GM19035 (cell line): ENCODE data around the gene PDIA4.
"Not testable (repeated sequence)": the region's sequence is repeated elsewhere in the genome, so short reads cannot be mapped to it uniquely, and the experiment has no call there.

Source experiments
- ATAC-seq: cut with Tn5 transposase; IDR thresholded peaks from one replicate; pipeline ENCODE4 v1.9.1; 2021; ENCODE audit not compliant: unreplicated experiment

The PDIA4 gene

DNA sequence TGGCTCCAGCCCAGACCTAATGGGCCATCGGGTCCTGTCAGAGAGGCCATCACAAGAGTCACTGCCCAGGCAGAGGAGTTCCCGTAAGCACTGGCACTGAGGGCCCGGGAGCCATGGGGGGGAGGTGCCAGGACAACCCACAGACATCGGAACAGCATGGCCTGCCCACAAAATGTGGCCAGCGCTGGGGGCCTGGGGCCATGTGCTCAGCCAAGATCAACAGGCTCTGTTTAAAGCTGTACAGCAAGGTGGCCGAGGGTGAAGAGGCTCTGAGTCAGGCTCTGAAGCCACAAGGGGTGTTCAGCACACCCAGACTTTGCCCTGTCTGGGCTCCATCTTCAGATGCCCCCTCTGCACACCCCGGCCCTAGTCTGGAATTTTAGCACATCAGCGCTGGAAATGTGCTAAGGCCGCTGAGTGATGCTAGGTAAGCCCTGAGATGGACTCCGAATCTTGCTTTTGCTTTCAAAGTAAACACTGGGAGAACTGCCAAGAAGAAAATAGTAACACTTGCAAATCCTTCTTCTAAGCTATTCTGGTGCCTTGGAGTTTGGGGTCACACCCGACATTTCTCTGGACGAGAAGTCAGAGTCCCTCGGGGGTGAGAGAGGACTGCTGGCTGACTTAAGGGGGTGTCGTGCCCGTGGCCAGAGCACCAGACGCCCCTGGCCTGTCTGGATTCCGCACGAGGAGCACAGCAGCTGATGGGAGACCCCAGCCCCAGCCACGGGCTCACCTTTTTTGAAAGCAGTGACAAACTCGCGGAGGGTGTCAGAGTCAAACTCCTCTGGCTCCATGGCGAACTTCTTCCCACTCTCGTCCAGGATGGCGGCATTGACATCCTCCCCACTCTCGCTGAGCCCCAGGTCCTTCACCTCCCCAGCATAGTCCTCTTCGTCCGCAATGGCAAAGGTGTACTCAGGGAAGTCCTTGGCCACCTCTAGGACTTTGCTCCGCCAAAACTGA is 23.6 kb downstream of the PDIA4 start:
- no peak for ATAC-seq

DNA sequence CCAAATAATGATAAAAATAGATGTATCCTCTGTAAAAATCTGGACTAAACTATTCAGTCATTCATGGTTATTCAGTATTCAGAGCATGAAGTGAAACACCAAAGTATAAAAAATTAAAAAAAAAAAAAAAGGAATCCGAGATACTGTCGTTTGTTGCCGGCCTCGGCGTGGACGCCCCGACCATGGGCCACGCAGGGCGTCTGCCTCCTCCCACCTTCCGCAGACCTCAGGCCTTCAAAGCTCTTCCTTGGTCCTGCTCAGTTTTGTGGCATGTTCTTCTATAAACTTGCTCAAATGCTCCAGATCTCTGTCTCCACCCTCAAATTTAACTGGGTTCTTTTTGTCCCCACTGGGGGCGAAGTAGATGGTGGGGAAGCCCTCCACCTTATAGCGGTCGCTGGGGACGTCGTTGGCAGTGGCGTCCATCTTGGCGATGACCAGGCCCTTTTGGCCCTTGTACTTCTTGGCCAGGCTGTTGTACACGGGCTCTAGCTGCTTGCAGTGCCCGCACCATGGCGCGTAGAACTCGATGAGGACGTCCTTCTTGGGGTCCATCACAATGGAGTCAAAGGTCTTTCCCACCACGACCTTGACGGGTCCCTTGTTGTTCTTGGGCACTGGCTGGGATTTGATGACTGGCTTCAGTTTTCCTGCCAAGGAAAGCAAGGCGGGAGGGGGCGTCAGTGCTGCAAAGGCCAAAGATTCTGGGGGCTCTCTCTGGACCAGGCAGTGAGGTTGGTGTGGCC is 24.6 kb downstream of the PDIA4 start:
- ATAC-seq = no peak

DNA sequence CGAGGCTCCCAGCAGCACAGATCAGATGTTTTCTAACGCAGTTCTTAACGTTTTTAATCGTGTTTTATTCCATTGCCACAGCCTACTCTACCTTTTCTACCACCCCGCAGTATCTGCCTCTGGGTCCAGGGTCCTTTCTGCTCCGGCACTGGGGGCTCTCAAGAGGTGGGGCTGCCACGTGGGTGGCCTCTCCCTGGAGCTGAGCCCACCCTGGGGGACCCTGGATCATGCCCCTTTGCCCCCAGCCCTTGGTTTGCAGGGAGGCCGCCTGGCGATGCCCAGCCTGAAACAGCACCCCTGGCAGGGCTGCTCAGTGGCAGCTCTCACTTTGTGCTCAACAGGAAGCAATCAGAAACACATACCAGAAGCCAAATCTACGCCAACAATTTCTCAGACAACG is 25.3 kb downstream of the PDIA4 start:
- no peak for ATAC-seq

DNA sequence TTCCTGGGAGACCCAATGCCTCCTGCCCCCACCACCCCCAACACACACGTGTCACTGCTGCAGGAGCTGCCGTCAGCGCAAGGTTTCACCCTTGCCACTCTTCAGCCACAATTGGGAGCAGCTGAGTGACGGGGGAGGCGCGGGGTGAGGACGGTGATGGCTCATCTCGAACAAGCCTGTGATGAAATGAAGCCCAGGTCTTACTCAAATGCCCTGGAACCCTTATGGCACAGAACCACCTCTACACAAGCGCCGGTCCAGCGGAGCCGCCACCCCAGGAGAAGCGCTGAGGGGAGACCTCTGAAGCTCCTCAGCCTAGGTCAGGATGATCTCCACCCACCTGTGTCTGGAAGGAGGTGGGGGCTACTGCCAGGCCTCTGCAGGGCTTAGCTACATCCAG is 25.7 kb downstream of the PDIA4 start:
- no peak for ATAC-seq

DNA sequence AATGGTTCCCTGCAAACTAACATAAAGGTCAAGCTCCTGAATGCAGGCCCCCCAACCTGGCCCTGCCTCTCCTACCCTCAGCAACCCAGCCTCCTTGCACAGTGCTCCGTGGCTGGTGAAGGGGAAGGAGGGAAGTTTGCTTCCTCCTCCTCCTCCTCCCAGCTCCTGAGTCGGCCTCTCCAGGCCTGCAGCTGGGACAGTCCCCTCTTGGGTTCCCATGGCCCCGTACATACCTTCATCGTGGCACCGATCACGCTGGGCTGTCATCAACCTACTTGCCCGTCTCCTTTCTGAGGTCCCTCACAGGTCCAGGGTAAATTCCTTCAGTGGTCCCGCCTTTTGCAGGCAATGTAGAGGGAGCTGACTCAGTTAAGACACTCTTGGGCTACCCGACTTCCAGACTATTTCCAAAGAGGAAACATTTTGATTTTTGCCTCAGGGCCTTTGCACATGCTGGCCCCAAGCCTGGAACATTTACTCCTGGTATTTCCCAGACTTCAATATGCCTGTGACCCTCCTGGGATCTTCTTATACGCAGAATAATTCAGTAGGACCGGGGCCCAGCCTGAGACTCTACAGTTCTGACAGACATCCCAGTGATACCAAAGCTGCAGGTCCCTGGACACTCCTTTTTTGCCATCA is 26.8 kb downstream of the PDIA4 start:
- ATAC-seq = no peak

DNA sequence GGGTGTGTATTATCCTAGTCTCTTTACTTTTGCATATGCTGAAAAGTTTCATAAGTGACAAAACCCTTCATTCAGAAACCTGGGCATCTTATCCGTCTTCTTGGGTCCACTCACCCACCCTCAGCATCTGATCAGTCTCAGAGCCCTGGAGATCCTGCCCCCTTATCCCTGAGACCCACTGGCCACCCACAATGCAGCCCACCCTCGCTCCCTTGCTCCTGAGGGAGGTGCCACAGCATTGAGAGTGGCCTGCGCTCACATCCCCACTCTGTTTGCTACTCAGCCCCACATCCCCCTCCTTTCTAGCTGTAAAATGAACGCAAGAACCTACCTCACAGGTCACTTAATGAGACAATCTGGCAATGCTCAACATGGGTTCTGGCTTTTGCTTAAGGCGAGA is 27.3 kb downstream of the PDIA4 start:
- ATAC-seq = no peak

DNA sequence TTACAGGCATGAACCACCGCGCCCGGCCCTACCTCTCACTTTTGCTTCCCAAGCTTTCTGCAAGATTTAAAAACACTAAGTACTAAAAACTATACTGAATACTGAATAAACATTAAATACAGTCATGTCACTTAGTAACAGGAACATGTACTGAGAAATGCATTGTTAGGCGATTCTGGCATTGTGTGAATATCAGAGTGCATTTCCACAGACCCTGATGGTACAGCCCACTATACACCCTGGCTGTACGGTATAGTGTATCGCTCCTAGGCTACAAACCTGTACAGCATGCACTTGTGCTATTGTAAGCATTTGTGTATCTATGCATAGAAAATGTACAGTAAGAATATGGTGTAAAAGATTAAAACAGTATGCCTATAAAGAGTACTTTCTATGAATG is 29.1 kb downstream of the PDIA4 start:
- ATAC-seq = no peak

DNA sequence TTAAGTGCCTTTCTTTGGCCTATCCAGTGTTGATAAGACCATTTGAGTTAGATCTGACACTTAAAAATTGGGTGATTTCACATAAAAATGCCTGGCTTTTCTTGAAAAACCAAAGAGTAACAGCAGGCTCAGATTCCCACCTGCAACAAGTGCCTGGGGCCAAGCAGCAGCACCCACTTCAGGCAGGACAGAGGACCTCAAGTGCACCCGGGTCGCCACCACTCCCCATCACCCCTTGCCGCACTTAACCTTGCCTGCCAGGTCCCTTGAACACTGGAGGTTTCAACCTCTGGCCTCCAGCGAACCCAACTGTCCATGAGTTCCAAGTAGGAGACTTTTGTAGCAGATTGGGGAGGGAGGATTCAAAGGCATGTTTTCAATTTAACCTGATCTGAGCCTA is 30.8 kb downstream of the PDIA4 start:
- ATAC-seq = no peak

DNA sequence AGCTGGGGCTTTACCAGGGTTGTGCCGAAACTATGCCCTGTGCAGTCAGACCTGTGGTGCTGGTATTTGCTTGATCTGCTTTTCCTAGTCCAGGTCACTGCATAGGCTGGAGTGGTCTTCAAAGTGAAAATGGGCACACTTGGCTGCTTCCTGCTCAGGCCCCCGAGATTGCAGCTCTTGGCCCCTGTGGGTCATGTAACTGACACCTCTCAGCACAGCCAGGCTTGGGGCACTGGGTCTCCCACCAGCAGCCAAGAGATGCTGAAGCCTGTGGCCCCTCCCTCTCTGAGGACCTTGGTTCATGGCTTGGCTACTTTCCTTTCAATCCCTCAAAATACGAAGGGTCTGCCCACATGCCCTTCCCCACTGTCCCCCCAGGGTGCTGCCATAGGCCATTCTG is 33.7 kb downstream of the PDIA4 start:
- ATAC-seq = no peak

DNA sequence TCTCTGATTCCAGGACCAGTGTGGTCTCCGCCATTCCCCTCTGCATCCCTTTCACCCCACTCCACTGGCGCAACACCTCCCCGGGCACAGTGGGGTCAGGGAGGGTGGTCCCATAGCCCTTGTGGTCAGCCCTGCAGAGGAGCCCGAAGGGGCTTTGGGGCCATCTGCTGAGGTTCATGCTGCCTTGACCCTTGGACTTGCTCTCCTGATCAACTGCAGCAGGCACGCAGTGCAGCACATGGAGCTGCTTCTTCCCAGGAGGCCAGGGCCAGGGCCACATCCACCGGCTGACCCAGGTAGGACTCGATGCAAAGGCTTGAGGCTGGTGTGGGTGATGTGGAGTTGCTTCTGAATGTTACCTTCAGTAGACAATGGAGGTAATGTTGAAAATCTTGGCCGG is 35.1 kb downstream of the PDIA4 start:
- ATAC-seq = no peak

DNA sequence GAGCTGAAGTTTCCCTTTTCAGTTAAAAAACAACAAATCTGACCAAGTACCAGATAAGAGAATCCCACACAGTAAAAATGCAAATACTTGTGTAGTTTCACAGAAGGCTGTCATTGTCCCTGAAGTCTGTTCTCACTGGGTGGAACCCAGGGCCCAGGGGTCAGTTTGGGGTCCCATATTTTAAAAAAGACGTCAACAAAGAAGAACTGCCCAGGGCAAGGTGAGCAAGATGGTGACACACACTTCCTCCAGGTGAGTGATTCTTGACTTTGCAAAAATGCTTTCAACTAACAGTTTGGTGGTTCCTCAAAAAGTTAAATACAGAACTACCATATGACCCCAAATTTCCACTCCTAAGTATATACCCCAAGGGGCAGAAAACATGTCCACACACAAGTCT is 36.8 kb downstream of the PDIA4 start:
- ATAC-seq = no peak

DNA sequence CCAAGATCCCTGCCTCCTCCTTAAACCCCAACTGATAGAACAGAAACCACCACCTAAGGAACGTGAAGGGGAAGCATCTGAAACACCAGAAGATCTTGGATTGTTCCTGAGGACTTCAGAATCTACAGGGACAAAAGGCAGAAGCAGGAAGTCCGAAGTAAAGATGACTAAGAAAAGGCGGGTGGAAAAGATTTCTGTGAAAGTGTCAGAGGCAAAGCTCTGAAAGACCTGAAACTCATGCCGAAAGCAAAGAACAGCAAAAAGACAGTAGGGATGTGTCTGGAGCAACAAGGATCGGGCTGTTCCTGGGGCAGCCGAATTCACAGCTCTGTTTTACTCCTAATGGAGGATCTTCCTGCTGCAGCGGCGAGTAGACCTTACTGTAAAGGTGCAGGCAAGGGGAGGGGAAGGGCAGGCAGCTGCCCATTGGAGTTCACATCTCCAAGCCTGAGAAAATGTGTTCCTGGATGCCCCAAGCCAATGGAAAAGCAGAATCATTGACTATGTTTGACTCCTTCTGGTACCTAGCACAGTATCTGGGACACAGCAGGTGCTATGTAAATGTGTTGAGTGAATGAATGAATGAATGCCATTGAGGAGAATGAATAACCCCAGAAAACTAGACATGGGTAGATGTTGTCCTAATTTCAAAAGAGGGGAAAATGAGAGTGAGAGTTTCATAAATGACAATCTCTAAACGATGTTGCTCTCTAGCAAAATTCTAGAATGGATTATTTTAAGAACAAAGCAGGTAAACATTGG is 40.4 kb downstream of the PDIA4 start:
- ATAC-seq = peak; percentile 4

DNA sequence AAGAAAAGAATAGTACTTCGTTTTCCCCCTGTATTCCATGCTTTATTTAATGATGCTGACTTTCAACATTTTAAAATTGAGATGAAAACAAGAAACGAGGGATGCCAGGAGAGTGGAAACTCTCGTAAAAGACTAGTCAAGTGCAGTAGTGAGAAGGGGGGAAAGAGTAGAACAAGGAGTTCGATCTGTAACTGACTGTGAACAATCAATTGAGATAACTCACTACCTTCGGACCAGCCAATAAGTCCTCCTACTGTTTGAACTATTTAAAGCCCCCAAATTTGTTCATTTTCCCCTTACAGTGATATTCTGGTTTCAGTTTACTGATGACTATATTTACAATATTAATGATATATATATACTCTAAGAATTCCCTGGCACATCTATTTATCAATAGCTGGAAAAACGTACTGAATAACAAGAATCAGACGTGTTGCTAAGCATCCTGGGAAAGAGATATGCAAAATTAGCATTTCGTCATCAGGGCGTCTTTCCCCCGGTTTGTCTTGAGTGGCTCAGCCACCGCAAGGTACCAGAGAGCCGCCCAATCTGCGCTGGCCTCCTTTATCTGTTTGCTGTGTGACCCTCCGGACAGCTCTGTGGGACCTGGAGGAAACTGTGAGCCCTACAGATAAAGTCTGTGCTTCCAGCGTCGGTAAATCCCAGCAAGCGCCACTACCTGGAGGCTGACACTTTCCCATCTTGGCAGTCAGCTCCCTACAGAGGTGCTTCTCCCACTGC is 41.1 kb downstream of the PDIA4 start:
- peak; percentile 90 for ATAC-seq

DNA sequence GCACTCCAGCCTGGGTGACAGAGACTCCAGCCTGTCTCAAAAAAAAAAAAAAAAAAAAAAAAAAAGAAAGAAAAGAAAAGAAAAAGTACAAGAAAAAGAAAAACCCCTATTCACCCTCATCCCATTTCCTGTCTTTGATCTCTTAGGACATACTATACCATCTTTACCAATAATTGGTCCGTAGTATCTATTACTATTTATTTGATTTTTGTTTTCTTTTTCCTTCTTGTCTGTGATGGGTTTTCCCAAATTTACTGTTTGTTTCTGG is 41.6 kb downstream of the PDIA4 start:
- ATAC-seq = no peak

DNA sequence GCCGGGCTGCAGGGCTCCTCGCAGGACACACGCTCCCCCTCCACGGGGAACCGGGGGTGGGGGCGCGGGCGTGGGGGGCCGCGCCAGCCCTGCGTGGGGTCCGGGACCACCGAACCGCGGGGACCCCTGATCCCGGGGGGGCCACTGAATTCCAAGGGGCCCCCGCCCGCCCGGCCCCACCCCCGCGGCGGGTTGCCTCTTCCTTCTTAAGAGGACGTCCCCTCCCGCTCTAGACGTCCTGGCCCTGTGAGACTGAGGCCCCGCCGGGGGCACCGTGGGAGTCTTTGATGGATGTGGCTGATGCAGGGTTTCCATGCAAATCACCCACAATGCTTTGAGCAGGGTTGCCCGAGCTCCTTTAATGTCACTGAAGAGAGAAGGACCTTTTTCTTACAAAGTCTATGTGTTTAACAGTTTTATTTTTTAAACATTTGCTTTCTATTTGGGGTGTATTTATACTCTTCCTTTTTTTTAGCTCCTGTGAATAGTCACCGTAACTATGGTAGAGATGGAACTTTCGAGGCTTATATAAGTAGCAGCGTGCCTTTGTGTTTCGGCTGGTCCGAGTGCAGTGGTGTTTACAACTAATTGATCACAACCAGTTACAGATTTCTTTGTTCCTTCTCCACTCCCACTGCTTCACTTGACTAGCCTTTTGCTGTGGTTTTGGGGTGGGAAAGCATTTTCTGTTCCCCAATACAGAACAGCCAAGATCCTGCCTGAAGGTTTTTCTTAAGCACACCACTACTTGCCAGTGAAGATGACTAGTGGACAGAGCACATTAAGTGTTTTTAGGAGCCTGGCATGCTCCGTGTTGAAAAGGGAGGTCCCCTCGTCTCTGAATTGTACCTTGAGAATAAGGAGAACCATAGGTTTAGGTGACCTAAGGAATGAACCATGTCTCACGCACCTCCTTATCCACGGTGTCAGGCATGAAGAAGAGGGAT is 44.8 kb downstream of the PDIA4 start:
- peak; percentile 60 for ATAC-seq

DNA sequence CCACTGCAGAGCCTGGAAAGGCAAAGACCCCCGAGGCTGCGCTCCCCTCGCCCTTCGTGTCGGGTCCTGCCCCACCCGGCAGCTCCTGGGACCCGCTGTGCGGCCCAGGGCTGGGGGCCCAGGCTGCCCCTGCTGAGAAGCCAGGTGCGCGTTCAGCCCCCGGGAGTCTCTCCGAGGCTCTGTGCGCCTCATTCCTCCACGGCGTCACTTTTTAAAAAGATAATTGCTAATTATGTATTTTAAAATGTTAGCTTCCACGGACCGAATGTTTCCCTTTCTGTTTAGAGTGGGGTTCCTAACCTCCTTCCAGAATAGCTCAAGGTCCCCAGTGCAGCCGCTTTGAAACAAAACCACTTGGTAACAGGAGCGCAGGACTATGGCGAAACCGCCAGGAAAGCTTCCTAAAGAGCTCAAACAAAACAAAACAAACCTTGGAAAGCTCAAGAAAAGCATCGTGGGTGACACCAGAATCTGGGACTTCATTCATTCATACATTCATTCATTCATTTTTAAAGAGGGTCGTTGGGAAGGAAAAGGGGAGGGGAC is 45.6 kb downstream of the PDIA4 start:
- no peak for ATAC-seq

DNA sequence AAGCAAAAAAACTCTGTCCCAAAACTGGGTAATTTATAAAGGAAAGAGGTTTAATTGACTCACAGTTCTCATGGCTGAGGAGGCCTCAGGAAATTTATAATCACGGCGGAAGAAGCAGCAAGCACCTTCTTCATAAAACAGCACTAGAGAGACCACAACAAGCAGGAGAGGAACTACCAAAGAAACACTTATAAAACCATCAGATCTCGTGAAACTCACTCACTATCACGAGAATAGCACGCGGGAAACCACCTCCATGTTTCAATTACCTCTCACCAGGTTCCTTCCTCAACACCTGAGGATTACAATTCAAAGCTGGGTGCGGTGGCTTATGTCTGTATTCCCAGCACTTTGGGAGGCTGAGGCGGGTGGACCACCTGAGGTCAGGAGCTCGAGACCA is 48.5 kb downstream of the PDIA4 start:
- ATAC-seq = no peak

DNA sequence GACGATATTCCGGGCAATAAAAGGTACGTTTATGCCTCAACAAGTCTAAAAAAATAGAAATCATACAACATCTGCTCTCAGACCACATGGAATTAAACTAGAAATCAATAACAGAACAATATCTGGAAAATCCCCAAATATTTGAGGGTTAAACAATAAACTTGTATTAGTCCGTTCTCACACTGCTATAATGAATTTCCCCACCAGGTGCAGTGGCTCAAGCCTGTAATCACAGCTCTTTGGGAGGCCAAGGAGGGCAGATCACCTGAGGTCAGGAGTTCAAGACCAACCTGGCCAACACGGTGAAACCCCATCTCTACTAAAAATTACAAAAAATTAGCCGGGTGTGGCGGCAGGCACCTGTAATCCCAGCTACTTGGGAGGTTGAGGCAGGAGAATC is 49.2 kb downstream of the PDIA4 start:
- not testable (repeated sequence) for ATAC-seq

DNA sequence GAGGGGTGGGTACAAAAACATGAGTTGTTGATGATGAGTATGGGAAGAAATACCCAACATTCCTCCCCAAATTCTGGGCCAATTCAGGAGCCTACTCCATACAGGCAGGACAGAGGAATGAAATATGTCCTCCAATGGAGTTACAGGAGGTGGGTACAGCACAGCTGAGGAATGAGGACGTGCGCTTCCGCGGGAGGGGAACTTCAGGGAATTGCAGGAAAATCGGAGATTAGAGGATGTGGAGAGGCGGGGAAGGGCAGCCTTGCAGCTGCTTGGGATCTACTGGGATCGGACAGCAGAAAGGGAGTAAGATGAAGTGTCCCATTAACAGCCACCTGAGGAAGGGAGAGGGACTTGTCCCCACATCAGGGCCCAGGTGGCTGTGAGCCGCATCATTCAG is 50.2 kb downstream of the PDIA4 start:
- ATAC-seq = no peak
